Central memory CD8-positive, alpha-beta T cell (primary cell): ENCODE data around the gene VIM.
A peak's percentile ranks its signal among the peaks of the same experiment; 100 is the strongest.
"Not testable (repeated sequence)": the region's sequence is repeated elsewhere in the genome, so short reads cannot be mapped to it uniquely, and the experiment has no call there.

Experiments
- ATAC-seq: fragments of 150-1000 bp; cut with Tn5 transposase; replicated peaks from 2 replicates; pipeline ENCODE4 v1.10.0; 2022; ENCODE audit warnings: mild to moderate bottlenecking, moderate FRiP score, moderate number of reproducible peaks; ENCODE audit not compliant: poor library complexity, severe bottlenecking; ENCODE audit errors: extremely low read depth
- DNase-seq, 2 donors: peaks; one replicate each; pipeline ENCODE4 v3.0.0; 2021; ENCODE audit warnings: low spot score in 2 of 2
- H3K27ac Mint-ChIP-seq: one replicate; pipeline ENCODE4 v1.8.0; 2022; ENCODE audit warnings: low read depth, mild to moderate bottlenecking, moderate library complexity, mixed read lengths
- H3K27me3 Mint-ChIP-seq: one replicate; pipeline ENCODE4 v1.8.0; 2022; ENCODE audit warnings: mixed read lengths
- H3K36me3 Mint-ChIP-seq: one replicate; pipeline ENCODE4 v1.8.0; 2022; ENCODE audit warnings: mild to moderate bottlenecking, moderate library complexity, mixed read lengths; ENCODE audit not compliant: insufficient read depth
- H3K4me1 Mint-ChIP-seq: one replicate; pipeline ENCODE4 v1.8.0; 2022; ENCODE audit warnings: mixed read lengths
- H3K4me3 Mint-ChIP-seq: one replicate; pipeline ENCODE4 v1.8.0; 2022; ENCODE audit warnings: mild to moderate bottlenecking, moderate library complexity, mixed read lengths
- H3K9me3 Mint-ChIP-seq: one replicate; pipeline ENCODE4 v1.8.0; 2022; ENCODE audit warnings: mixed read lengths

The VIM gene

GRCh38 chr10:17255512-17255911 is 27.5 kb downstream of the VIM start:
- Mint-ChIP-seq H3K4me3 (no peak overlapping the region), H3K4me1 (no peaks in the 10 kb centered on the region), H3K27me3 (no peaks in the 10 kb centered on the region), H3K9me3 (no peaks in the 10 kb centered on the region), H3K36me3 (no peaks in the 10 kb centered on the region), H3K27ac (no peak overlapping the region)
- ATAC-seq (no peak), DNase-seq (no peak)

GRCh38 chr10:17256051-17256450 is 28.0 kb downstream of the VIM start:
- no peak overlapping the region for H3K27ac Mint-ChIP-seq
- no peaks in the 10 kb centered on the region for H3K27me3 Mint-ChIP-seq
- H3K4me1 Mint-ChIP-seq = no peaks in the 10 kb centered on the region
- no peaks in the 10 kb centered on the region for H3K36me3 Mint-ChIP-seq
- no peak for DNase-seq
- no peaks in the 10 kb centered on the region for H3K9me3 Mint-ChIP-seq
- ATAC-seq = no peak
- no peak overlapping the region for H3K4me3 Mint-ChIP-seq

GRCh38 chr10:17256627-17257026 is 28.6 kb downstream of the VIM start:
- DNase-seq (no peak), ATAC-seq (no peak)
- Mint-ChIP-seq H3K36me3 (no peaks in the 10 kb centered on the region), H3K4me3 (no peak overlapping the region), H3K9me3 (peaks cover 2% of the 10 kb centered on the region), H3K4me1 (no peaks in the 10 kb centered on the region), H3K27me3 (no peaks in the 10 kb centered on the region), H3K27ac (no peak overlapping the region)

GRCh38 chr10:17257466-17258321 is 29.7 kb downstream of the VIM start:
- H3K9me3 Mint-ChIP-seq = peaks cover 5% of the 10 kb centered on the region
- no peak overlapping the region for H3K4me3 Mint-ChIP-seq
- H3K36me3 Mint-ChIP-seq = no peaks in the 10 kb centered on the region
- H3K4me1 Mint-ChIP-seq = no peaks in the 10 kb centered on the region
- DNase-seq (peak; percentile 25 to 37), ATAC-seq (peak; percentile 60)
- peak overlapping the region; percentile 44 for H3K27ac Mint-ChIP-seq
- no peaks in the 10 kb centered on the region for H3K27me3 Mint-ChIP-seq

GRCh38 chr10:17262502-17262901 is 34.5 kb downstream of the VIM start:
- Mint-ChIP-seq H3K4me1 (no peaks in the 10 kb centered on the region), H3K9me3 (peaks cover 11% of the 10 kb centered on the region)

GRCh38 chr10:17263580-17263979 is 35.5 kb downstream of the VIM start:
- H3K4me1 Mint-ChIP-seq = no peaks in the 10 kb centered on the region
- peaks cover 11% of the 10 kb centered on the region for H3K9me3 Mint-ChIP-seq
- H3K27me3 Mint-ChIP-seq = peaks cover 31% of the 10 kb centered on the region
- no peak overlapping the region for H3K4me3 Mint-ChIP-seq
- no peak overlapping the region for H3K27ac Mint-ChIP-seq
- no peak for ATAC-seq
- no peaks in the 10 kb centered on the region for H3K36me3 Mint-ChIP-seq
- DNase-seq = no peak

More at GRCh38 chr10:17262502-17262901, 34.5 kb downstream of the VIM start:
- DNase-seq (no peak), ATAC-seq (no peak)
- H3K4me3 Mint-ChIP-seq = no peak overlapping the region
- H3K36me3 Mint-ChIP-seq = no peaks in the 10 kb centered on the region
- H3K27me3 Mint-ChIP-seq = peaks cover 20% of the 10 kb centered on the region
- H3K27ac Mint-ChIP-seq = no peak overlapping the region

GRCh38 chr10:17265468-17265867 is 37.4 kb downstream of the VIM start:
- H3K27ac Mint-ChIP-seq = no peak overlapping the region

GRCh38 chr10:17266549-17266948 is 38.5 kb downstream of the VIM start:
- not testable (repeated sequence) for H3K9me3 Mint-ChIP-seq, H3K36me3 Mint-ChIP-seq, H3K4me3 Mint-ChIP-seq, DNase-seq, H3K27ac Mint-ChIP-seq, ATAC-seq, H3K4me1 Mint-ChIP-seq
- H3K27me3 Mint-ChIP-seq = peaks cover 53% of the 10 kb centered on the region

More at GRCh38 chr10:17265468-17265867, 37.4 kb downstream of the VIM start:
- ATAC-seq (no peak), DNase-seq (no peak)
- Mint-ChIP-seq H3K27me3 (peaks cover 46% of the 10 kb centered on the region), H3K4me1 (no peaks in the 10 kb centered on the region), H3K4me3 (no peak overlapping the region), H3K9me3 (peaks cover 11% of the 10 kb centered on the region), H3K36me3 (no peaks in the 10 kb centered on the region)

- H3K4me3 Mint-ChIP-seq = no peak overlapping the region
- H3K27me3 Mint-ChIP-seq = peaks cover 46% of the 10 kb centered on the region
- H3K36me3 Mint-ChIP-seq = peaks cover 4% of the 10 kb centered on the region
- DNase-seq = no peak
- no peaks in the 10 kb centered on the region for H3K4me1 Mint-ChIP-seq
- H3K9me3 Mint-ChIP-seq = no peaks in the 10 kb centered on the region
- no peak overlapping the region for H3K27ac Mint-ChIP-seq
- no peak for ATAC-seq
Observed at GRCh38 chr10:17272648-17273047, 44.6 kb downstream of the VIM start.

- Mint-ChIP-seq H3K36me3 (peaks cover 4% of the 10 kb centered on the region), H3K27ac (no peak overlapping the region), H3K27me3 (peaks cover 39% of the 10 kb centered on the region), H3K4me1 (no peaks in the 10 kb centered on the region), H3K9me3 (no peaks in the 10 kb centered on the region), H3K4me3 (no peak overlapping the region)
- DNase-seq = no peak
- ATAC-seq = no peak
Observed at GRCh38 chr10:17273403-17273802, 45.4 kb downstream of the VIM start.

- ATAC-seq (no peak), DNase-seq (no peak)
- Mint-ChIP-seq H3K27me3 (peaks cover 23% of the 10 kb centered on the region), H3K36me3 (peaks cover 4% of the 10 kb centered on the region), H3K27ac (no peak overlapping the region), H3K9me3 (peaks cover 10% of the 10 kb centered on the region), H3K4me3 (no peak overlapping the region), H3K4me1 (no peaks in the 10 kb centered on the region)
Observed at GRCh38 chr10:17276756-17277424, 48.8 kb downstream of the VIM start.

- Mint-ChIP-seq H3K4me3 (no peak overlapping the region), H3K9me3 (peaks cover 13% of the 10 kb centered on the region), H3K36me3 (peaks cover 1% of the 10 kb centered on the region), H3K27ac (no peak overlapping the region), H3K4me1 (no peaks in the 10 kb centered on the region), H3K27me3 (peaks cover 27% of the 10 kb centered on the region)
- DNase-seq (no peak), ATAC-seq (no peak)
Observed at GRCh38 chr10:17278607-17279240, 50.7 kb downstream of the VIM start.
